ENCODE results near the gene AXL.
"Not testable (repeated sequence)": the region's sequence is repeated elsewhere in the genome, so short reads cannot be mapped to it uniquely, and the experiment has no call there.

AXL gene

DNA sequence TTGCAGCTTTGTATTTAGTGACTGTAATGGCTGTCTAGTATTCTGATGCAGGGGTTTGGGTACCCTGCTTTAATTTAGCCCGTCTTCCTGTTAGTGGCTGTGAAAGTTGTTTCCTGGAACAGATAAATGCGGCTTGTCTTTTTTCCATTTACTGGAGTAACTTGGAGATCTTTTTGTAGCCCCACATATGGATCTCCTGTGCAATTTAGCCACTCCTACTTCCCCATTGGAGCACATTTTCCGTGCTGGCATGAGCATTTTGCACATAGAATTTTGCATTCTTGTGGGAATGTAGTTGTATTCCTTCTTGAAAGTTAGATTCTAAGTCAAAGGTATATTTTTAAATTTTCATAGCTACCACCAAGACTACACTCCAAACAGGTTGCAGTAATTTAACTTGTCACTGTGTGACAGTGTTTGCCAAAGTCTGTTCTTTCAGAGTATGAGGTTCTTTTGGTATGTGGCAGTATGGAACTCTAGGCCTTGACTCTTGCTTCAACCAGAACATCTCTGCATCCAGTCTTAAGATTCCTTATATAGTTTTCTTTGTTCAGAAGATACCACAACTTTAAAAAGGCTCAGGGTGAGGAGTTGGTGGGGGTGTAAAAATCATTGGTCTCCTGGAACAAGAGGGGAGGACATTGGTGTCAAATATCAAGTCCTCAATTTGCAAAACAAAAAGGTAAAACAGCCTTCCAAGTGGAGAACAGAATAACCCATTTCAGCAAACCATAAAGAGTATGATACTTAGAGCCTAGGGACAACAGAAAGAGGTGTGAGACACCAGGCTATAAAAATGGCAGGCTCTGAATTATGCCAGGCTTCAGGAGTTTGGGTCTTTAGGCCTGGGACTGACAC, 69.9 kb downstream of the AXL start:
- Histone ChIP-seq H2AFZ (ENCODE audit: low read depth, low read length) (no peak overlapping the region), H3K27me3 (ENCODE audit: low read depth, low read length) (no peaks in the 10 kb centered on the region), H3K27ac (ENCODE audit: low read length) (no peak overlapping the region), H3K9ac (ENCODE audit: low read length) (no peak overlapping the region), H3K4me3 (ENCODE audit: low read length) (no peak overlapping the region), H3K79me2 (ENCODE audit: low read length) (peaks cover 15% of the 10 kb centered on the region), H3K4me2 (ENCODE audit: low read length) (no peak overlapping the region), H3K36me3 (replicated peaks; ENCODE audit: low read depth, low read length) (peaks cover 81% of the 10 kb centered on the region), H4K20me1 (ENCODE audit: insufficient read depth, low read length) (peaks cover 10% of the 10 kb centered on the region; the same call in 1 of the 2 replicates), H3K9me3 (ENCODE audit: insufficient read depth, low read length) (no peaks in the 10 kb centered on the region), H3K4me1 (ENCODE audit: low read length) (no peaks in the 10 kb centered on the region)
- TF ChIP-seq EZH2phosphoT487 (IDR thresholded peaks at IDR 0.05; ENCODE audit: low read depth): no peak
- TF ChIP-seq, protein P1, sequence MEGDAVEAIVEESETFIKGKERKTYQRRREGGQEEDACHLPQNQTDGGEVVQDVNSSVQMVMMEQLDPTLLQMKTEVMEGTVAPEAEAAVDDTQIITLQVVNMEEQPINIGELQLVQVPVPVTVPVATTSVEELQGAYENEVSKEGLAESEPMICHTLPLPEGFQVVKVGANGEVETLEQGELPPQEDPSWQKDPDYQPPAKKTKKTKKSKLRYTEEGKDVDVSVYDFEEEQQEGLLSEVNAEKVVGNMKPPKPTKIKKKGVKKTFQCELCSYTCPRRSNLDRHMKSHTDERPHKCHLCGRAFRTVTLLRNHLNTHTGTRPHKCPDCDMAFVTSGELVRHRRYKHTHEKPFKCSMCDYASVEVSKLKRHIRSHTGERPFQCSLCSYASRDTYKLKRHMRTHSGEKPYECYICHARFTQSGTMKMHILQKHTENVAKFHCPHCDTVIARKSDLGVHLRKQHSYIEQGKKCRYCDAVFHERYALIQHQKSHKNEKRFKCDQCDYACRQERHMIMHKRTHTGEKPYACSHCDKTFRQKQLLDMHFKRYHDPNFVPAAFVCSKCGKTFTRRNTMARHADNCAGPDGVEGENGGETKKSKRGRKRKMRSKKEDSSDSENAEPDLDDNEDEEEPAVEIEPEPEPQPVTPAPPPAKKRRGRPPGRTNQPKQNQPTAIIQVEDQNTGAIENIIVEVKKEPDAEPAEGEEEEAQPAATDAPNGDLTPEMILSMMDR (IDR thresholded peaks at IDR 0.05; ENCODE audit: low read depth, low read length): no peak

DNA sequence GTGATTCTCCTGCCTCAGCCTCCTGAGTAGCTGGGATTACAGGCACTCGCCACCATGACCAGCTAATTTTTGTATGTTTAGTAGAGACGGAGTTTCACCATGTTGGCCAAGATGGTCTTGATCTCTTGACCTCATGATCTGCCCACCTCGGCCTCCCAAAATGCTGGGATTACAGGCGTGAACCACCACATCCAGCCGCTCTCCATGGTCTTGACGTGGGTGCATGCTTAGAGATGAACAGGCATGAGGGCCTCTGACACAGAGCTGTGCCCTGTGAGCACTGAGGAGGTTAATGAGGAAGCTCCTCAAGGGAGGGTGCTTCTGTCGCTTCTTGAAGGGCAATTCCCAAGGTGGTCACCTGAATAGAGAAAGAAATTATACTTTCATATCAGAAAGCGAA, 70.8 kb downstream of the AXL start:
- H3K36me3 ChIP-seq (replicated peaks; ENCODE audit: low read depth, low read length): peaks cover 83% of the 10 kb centered on the region
- not testable (repeated sequence) for H3K4me3 ChIP-seq (ENCODE audit: low read length)
- H4K20me1 ChIP-seq (ENCODE audit: insufficient read depth, low read length): peaks cover 10% of the 10 kb centered on the region; the same call in 1 of the 2 replicates

DNA sequence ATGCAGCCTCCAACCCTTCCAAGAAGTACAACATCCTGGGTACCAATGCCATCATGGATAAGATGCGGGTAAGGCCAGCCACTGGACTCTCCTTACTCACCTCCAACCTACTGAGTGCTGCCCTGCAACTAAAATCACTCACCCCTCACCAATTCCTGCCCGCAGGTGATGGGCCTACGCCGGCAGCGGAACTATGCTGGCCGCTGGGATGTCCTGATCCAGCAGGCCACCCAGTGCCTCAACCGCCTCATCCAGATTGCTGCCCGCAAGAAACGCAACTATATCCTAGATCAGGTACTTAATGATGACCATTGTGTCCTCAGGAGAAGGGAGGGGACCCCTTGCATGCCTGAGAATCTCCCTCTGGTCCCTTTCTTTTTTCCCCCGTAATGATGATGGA, 75.4 kb downstream of the AXL start:
- no peaks in the 10 kb centered on the region for H3K27me3 ChIP-seq (ENCODE audit: low read depth, low read length)
- no peak overlapping the region for H3K4me3 ChIP-seq (ENCODE audit: low read length)
- H3K4me1 ChIP-seq (ENCODE audit: low read length): peaks cover 42% of the 10 kb centered on the region
- no peak for TF ChIP-seq EZH2phosphoT487 (IDR thresholded peaks at IDR 0.05; ENCODE audit: low read depth)
- TF ChIP-seq, protein P1 (IDR thresholded peaks at IDR 0.05; ENCODE audit: low read depth, low read length): no peak
- H2AFZ ChIP-seq (ENCODE audit: low read depth, low read length): no peak overlapping the region
- H4K20me1 ChIP-seq (ENCODE audit: insufficient read depth, low read length): peaks cover 1% of the 10 kb centered on the region; the same call in 1 of the 2 replicates
- H3K4me2 ChIP-seq (ENCODE audit: low read length): no peak overlapping the region
- no peak overlapping the region for H3K27ac ChIP-seq (ENCODE audit: low read length)
- H3K9me3 ChIP-seq (ENCODE audit: insufficient read depth, low read length): no peaks in the 10 kb centered on the region
- no peak overlapping the region for H3K9ac ChIP-seq (ENCODE audit: low read length)
- peaks cover 91% of the 10 kb centered on the region for H3K36me3 ChIP-seq (replicated peaks; ENCODE audit: low read depth, low read length)
- peaks cover 36% of the 10 kb centered on the region for H3K79me2 ChIP-seq (ENCODE audit: low read length)

More for the DNA sequence above, 70.8 kb downstream of the AXL start:
- not testable (repeated sequence) for H3K9me3 ChIP-seq (ENCODE audit: insufficient read depth, low read length); H3K9ac ChIP-seq (ENCODE audit: low read length); H3K4me1 ChIP-seq (ENCODE audit: low read length); H3K4me2 ChIP-seq (ENCODE audit: low read length); H3K27me3 ChIP-seq (ENCODE audit: low read depth, low read length); H3K27ac ChIP-seq (ENCODE audit: low read length); H2AFZ ChIP-seq (ENCODE audit: low read depth, low read length)
- H3K79me2 ChIP-seq (ENCODE audit: low read length): peaks cover 15% of the 10 kb centered on the region

DNA sequence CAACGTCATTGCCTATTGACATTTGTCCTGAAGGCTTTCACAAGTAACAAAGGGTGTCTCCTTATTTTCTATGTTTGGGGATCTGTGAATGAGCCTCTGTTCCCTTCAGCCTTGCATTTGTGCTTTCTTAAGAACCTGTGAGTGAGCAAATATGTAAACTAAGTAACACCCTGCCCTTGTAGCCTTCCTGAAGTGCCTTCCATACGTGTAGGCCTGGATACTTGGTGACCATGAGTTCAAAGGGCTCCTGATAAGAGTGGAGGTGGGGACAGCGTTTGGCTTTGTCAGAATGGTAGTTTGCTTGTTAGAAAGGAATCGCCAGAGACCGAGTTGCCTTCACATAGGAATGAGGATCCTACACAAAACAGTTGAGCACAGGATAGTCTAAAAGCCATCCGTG, 76.5 kb downstream of the AXL start:
- Histone ChIP-seq H3K4me1 (ENCODE audit: low read length) (peaks cover 42% of the 10 kb centered on the region), H3K27ac (ENCODE audit: low read length) (peak overlapping the region; percentile 91; the same call in 1 of the 2 replicates), H3K79me2 (ENCODE audit: low read length) (peaks cover 43% of the 10 kb centered on the region), H4K20me1 (ENCODE audit: insufficient read depth, low read length) (no peaks in the 10 kb centered on the region), H3K4me2 (ENCODE audit: low read length) (no peak overlapping the region), H3K4me3 (ENCODE audit: low read length) (no peak overlapping the region), H3K9ac (ENCODE audit: low read length) (no peak overlapping the region), H3K36me3 (replicated peaks; ENCODE audit: low read depth, low read length) (peaks cover 93% of the 10 kb centered on the region), H3K27me3 (ENCODE audit: low read depth, low read length) (no peaks in the 10 kb centered on the region), H3K9me3 (ENCODE audit: insufficient read depth, low read length) (no peaks in the 10 kb centered on the region), H2AFZ (ENCODE audit: low read depth, low read length) (no peak overlapping the region)
- TF ChIP-seq, protein P1 (IDR thresholded peaks at IDR 0.05; ENCODE audit: low read depth, low read length): no peak
- no peak for TF ChIP-seq EZH2phosphoT487 (IDR thresholded peaks at IDR 0.05; ENCODE audit: low read depth)

Measured in OCI-LY3 (cell line).